DOHH2 (cell line): ENCODE measurements around the gene RFTN2.

Experiments
- EZH2phosphoT487 ChIP-seq: fragments of 200-600 bp; sonication (generic); IDR thresholded peaks from 2 replicates; pipeline ENCODE4 v1.6.1; 2017; ENCODE audit warnings: borderline replicate concordance, mild to moderate bottlenecking, antibody characterized with exemption, low read length, moderate library complexity, mixed read lengths
- TF ChIP-seq, protein P1 (sequence below): fragments of 200-600 bp; sonication (generic); IDR thresholded peaks from one replicate; pipeline ENCODE4 v1.5.1; 2014; ENCODE audit warnings: antibody characterized with exemption, mild to moderate bottlenecking, low read depth, low read length; ENCODE audit not compliant: poor library complexity, severe bottlenecking

DNA sequence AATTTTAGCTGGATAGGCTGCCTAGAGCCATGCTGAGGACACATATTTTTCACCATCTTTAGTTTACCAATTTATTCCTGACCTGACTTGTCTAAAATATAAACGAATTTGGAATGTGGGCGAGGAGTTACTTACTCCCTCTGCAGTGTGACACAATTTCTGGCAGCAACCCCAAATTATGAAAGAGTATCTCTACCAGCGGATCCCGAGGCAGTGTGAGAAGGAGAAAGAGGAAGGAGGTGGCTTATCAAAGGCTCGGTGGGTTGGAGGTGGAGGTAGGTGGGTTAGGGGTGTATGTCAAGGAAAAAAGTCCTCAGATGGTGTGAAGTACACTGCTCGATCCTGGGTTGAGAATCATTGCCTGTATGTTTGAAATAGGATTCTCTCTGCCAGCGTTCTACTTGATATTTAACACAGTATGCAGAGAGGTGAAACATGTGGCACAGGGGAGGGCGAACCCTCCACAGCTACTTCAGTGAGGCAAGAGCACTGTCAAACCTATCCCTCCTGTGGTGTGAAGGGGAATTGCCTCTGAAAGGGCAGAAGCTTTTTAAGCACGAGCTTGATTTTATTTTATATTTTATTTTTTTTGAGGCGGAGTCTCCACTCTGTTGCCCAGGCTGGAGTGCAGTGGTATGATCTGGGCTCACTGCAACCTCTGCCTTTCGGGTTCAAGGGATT is 76.0 kb downstream of the RFTN2 start:
- TF ChIP-seq, protein P1, sequence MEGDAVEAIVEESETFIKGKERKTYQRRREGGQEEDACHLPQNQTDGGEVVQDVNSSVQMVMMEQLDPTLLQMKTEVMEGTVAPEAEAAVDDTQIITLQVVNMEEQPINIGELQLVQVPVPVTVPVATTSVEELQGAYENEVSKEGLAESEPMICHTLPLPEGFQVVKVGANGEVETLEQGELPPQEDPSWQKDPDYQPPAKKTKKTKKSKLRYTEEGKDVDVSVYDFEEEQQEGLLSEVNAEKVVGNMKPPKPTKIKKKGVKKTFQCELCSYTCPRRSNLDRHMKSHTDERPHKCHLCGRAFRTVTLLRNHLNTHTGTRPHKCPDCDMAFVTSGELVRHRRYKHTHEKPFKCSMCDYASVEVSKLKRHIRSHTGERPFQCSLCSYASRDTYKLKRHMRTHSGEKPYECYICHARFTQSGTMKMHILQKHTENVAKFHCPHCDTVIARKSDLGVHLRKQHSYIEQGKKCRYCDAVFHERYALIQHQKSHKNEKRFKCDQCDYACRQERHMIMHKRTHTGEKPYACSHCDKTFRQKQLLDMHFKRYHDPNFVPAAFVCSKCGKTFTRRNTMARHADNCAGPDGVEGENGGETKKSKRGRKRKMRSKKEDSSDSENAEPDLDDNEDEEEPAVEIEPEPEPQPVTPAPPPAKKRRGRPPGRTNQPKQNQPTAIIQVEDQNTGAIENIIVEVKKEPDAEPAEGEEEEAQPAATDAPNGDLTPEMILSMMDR: no peak
- no peak for TF ChIP-seq EZH2phosphoT487
